Activated naive CD4-positive, alpha-beta T cell treated with anti-CD3 and anti-CD28 coated beads, Interleukin-2, amount 50 U/mL, for 16 hours (primary cell): ENCODE data around the gene RELT.

Source experiments
- DNase-seq: peaks from one replicate; pipeline ENCODE4 v3.0.0-alpha.2; 2020

RELT gene

GRCh38 chr11:73348838-73349237, 27.4 kb upstream of the RELT start:
- no peak for DNase-seq

GRCh38 chr11:73349633-73350032, 26.6 kb upstream of the RELT start:
- DNase-seq = no peak

- peak; percentile 56 for DNase-seq
These were observed 25.1 kb upstream of the RELT start for GRCh38 chr11:73350908-73351636.

GRCh38 chr11:73353422-73353821, 22.8 kb upstream of the RELT start:
- no peak for DNase-seq

GRCh38 chr11:73355109-73355508, 21.1 kb upstream of the RELT start:
- DNase-seq = no peak

- no peak for DNase-seq
These were observed 19.0 kb upstream of the RELT start for GRCh38 chr11:73356979-73357860.

- no peak for DNase-seq
These were observed 18.1 kb upstream of the RELT start for GRCh38 chr11:73358071-73358470.

- DNase-seq = no peak
These were observed 16.9 kb upstream of the RELT start for GRCh38 chr11:73359341-73359740.

- DNase-seq = peak; percentile 46
These were observed 16.1 kb upstream of the RELT start for GRCh38 chr11:73359930-73360742.

- DNase-seq = no peak
These were observed 15.3 kb upstream of the RELT start for GRCh38 chr11:73360743-73361369.

GRCh38 chr11:73361953-73362776, 14.0 kb upstream of the RELT start:
- no peak for DNase-seq

GRCh38 chr11:73363147-73363546, 13.1 kb upstream of the RELT start:
- DNase-seq = no peak

GRCh38 chr11:73365352-73366264, 10.6 kb upstream of the RELT start:
- DNase-seq = no peak

- DNase-seq = no peak
These were observed 10.0 kb upstream of the RELT start for GRCh38 chr11:73366265-73366610.

- no peak for DNase-seq
These were observed 9.2 kb upstream of the RELT start for GRCh38 chr11:73366953-73367352.

GRCh38 chr11:73367482-73368024, 8.6 kb upstream of the RELT start:
- DNase-seq = peak; percentile 25

GRCh38 chr11:73372375-73372993, 3.7 kb upstream of the RELT start:
- DNase-seq = no peak

GRCh38 chr11:73374151-73374550, 2.0 kb upstream of the RELT start:
- DNase-seq = no peak

- DNase-seq = no peak
These were observed 404 bp upstream of the RELT start for GRCh38 chr11:73375830-73376159.
